Endothelial cell of umbilical vein (primary cell): ENCODE results near the gene CBFA2T3. TPM values are rescaled to one million over a fixed set of nuclear protein-coding genes. Genes with fewer than 3 reads are reported as not detected.

Experiments used
- BruUV-seq: library from RNA; stranded (reverse); fragments of 400-500 nt; replicated peaks from 2 replicates; lab custom pipeline; 2021; lab: Mats Ljungman, UMichigan
- CTCF ChIA-PET: fragments of 300-600, 350-600 bp; sonication (Branson Sonifier 250); formaldehyde crosslinking; loops from one replicate; lab custom pipeline; 2021; ENCODE audit warnings: antibody characterized with exemption, inconsistent platforms; lab: Charles Lee
- POLR2A ChIA-PET: fragments of 300-600, 350-600 bp; sonication (Branson Sonifier 250); formaldehyde crosslinking; loops from one replicate; lab custom pipeline; 2021; ENCODE audit warnings: antibody characterized with exemption, inconsistent platforms; lab: Charles Lee
- DNase-seq: peaks from one replicate; pipeline ENCODE4 v3.0.0-alpha.2; 2011; ENCODE audit warnings: low read depth, low spot score
- FAIRE-seq: peaks from 2 replicates; lab custom pipeline; 2011; peaks lifted over from hg19 to GRCh38; lab: Jason Lieb, UNC
- H2AFZ ChIP-seq: 2 replicates; pipeline ENCODE4 v1.6.0; 2012; ENCODE audit warnings: low read depth, low read length, control low read depth, inconsistent platforms
- H3K27ac ChIP-seq: 2 replicates; pipeline ENCODE4 v1.5.1; 2011; ENCODE audit warnings: low read depth, mild to moderate bottlenecking, control low read depth, low read length, moderate library complexity; ENCODE audit not compliant: insufficient read depth
- H3K27me3 ChIP-seq, 2 experiments: 2 replicates each; pipeline versions ENCODE4 v1.6.0 to v1.6.1; 2011; ENCODE audit warnings: low read length in 2 of 2, mixed read lengths in 1 of 2; ENCODE audit not compliant: control insufficient read depth in 2 of 2, insufficient read depth in 2 of 2
- H3K36me3 ChIP-seq, 2 experiments: 2 replicates in 1 of 2; 3 replicates in 1 of 2; pipeline ENCODE4 v1.5.1; 2011; ENCODE audit warnings: low read length in 2 of 2, mild to moderate bottlenecking in 1 of 2, moderate library complexity in 1 of 2; ENCODE audit not compliant: control insufficient read depth in 2 of 2, insufficient read depth in 2 of 2; ENCODE audit errors: extremely low read depth in 1 of 2
- H3K4me1 ChIP-seq: 3 replicates; pipeline ENCODE4 v1.5.1; 2011; ENCODE audit warnings: mild to moderate bottlenecking, low read length; ENCODE audit not compliant: control insufficient read depth, insufficient read depth; ENCODE audit errors: extremely low read depth
- H3K4me2 ChIP-seq: 2 replicates; pipeline ENCODE4 v1.6.1; 2011; ENCODE audit warnings: low read length, control low read depth, mixed read lengths; ENCODE audit not compliant: insufficient read depth
- H3K4me3 ChIP-seq, 3 experiments: fragments of 200-600 bp in 1 of 3; sonication (generic), shearing (Covaris generic) in 1 of 3; replicated peaks in 1 of 3; 2 replicates each; pipeline ENCODE4 v1.5.1; 2011 to 2016; ENCODE audit warnings: control low read depth in 3 of 3, low read length in 3 of 3, mild to moderate bottlenecking in 2 of 3, inconsistent platforms in 1 of 3, low read depth in 1 of 3, moderate library complexity in 1 of 3; ENCODE audit not compliant: insufficient read depth in 1 of 3
- H3K79me2 ChIP-seq: 2 replicates; pipeline ENCODE4 v1.6.0; 2012; ENCODE audit warnings: low read length, inconsistent platforms; ENCODE audit not compliant: control insufficient read depth, insufficient read depth
- H3K9ac ChIP-seq: replicated peaks from 2 replicates; pipeline ENCODE3; 2011; ENCODE audit warnings: low read length, control low read depth; ENCODE audit not compliant: insufficient read depth; ENCODE audit errors: extremely low read depth
- H3K9me1 ChIP-seq: replicated peaks from 3 replicates; pipeline ENCODE4 v1.6.0; 2011; ENCODE audit warnings: mild to moderate bottlenecking, low read length; ENCODE audit not compliant: control insufficient read depth, insufficient read depth; ENCODE audit errors: extremely low read depth
- H3K9me3 ChIP-seq: replicated peaks from 2 replicates; pipeline ENCODE4 v1.5.1; 2012; ENCODE audit warnings: low read length, inconsistent platforms; ENCODE audit not compliant: control insufficient read depth, insufficient read depth
- H4K20me1 ChIP-seq: replicated peaks from 2 replicates; pipeline ENCODE3; 2011; ENCODE audit warnings: mild to moderate bottlenecking, low read length; ENCODE audit not compliant: control insufficient read depth, insufficient read depth; ENCODE audit errors: extremely low read depth
- CTCF ChIP-seq, 2 donors: IDR thresholded peaks; 1 replicate in 1 of 2; 2 replicates in 1 of 2; pipeline ENCODE4 v1.5.1; 2011; ENCODE audit warnings: low read length in 2 of 2, mild to moderate bottlenecking in 2 of 2, moderate library complexity in 2 of 2, control low read depth in 1 of 2, inconsistent platforms in 1 of 2, low read depth in 1 of 2; ENCODE audit not compliant: insufficient read depth in 1 of 2; ENCODE audit errors: extremely low read depth in 1 of 2
- EZH2 ChIP-seq: IDR thresholded peaks from 2 replicates; pipeline ENCODE4 v1.6.1; 2012; ENCODE audit warnings: borderline replicate concordance, low read depth, mild to moderate bottlenecking, moderate library complexity, low read length, inconsistent platforms; ENCODE audit not compliant: severe bottlenecking
- FOS ChIP-seq: IDR thresholded peaks from 2 replicates; pipeline ENCODE4 v1.6.1; 2011; ENCODE audit warnings: mild to moderate bottlenecking, low read length, moderate library complexity, borderline replicate concordance; ENCODE audit not compliant: insufficient read depth
- GATA2 ChIP-seq: IDR thresholded peaks from 2 replicates; pipeline ENCODE4 v1.7.0; 2011; ENCODE audit warnings: low read depth, mild to moderate bottlenecking, moderate library complexity, mixed read lengths, low read length; ENCODE audit not compliant: insufficient read length, insufficient read depth
- JUN ChIP-seq: IDR thresholded peaks from 2 replicates; pipeline ENCODE4 v1.6.1; 2011; ENCODE audit warnings: borderline replicate concordance, low read depth; ENCODE audit not compliant: insufficient read length, insufficient read depth
- MAX ChIP-seq: IDR thresholded peaks from 2 replicates; pipeline ENCODE4 v1.6.1; 2011; ENCODE audit not compliant: insufficient read depth, insufficient read length
- MYC ChIP-seq: IDR thresholded peaks from one replicate; pipeline ENCODE4 v1.6.1; 2011; ENCODE audit warnings: mild to moderate bottlenecking, low read depth, low read length
- POLR2A ChIP-seq: IDR thresholded peaks from 2 replicates; pipeline ENCODE4 v1.6.1; 2012; ENCODE audit warnings: low read depth, mild to moderate bottlenecking, control low read depth, low read length
- POLR2AphosphoS5 ChIP-seq: IDR thresholded peaks from 2 replicates; pipeline ENCODE4 v1.6.1; 2012; ENCODE audit warnings: low read depth, mild to moderate bottlenecking, control low read depth, low read length, moderate library complexity; ENCODE audit not compliant: insufficient read depth
- dilution Hi-C: fragments of 300-500 bp; cut with MboI; formaldehyde crosslinking; loops from one replicate; pipeline ENCODE4 v1.15.0; 2019; ENCODE audit warnings: low sequenced_read_pairs; ENCODE audit not compliant: extremely low pct_ligation_motif_present
- intact Hi-C: fragments of 100-400 bp; cut with micrococcal nuclease; formaldehyde crosslinking; loops from one replicate; pipeline ENCODE4 v1.10.0; 2022
- polyA plus RNA-seq, 4 experiments: library from polyadenylated mRNA; depleted of rRNA in 3 of 4; stranded (reverse) in 3 of 4; unstranded in 1 of 4; fragments of >200 nt; gene quantifications; 2 replicates each; pipeline versions ENCODE4 v1.2.1 to v1.2.3, GENCODE V29; 2011 to 2012; ENCODE audit warnings: missing spikeins in 1 of 4
- total RNA-seq: library from RNA; stranded (reverse); gene quantifications from 2 replicates; pipeline ENCODE4 v1.2.3, GENCODE V29; 2021

Gene CBFA2T3
- total and polyA plus RNA-seq, 2 donors (not counting 3 experiments of a cell fraction or from before 2014, with no cell fraction given) = not detected

GRCh38 chr16:88877564-88878289, 99.3 kb downstream of the CBFA2T3 start:
- Histone ChIP-seq H3K27ac (no peak overlapping the region), H3K9ac (no peak overlapping the region), H3K27me3 (no peaks in the 10 kb centered on the region), H3K4me2 (no peak overlapping the region), H3K4me1 (no peaks in the 10 kb centered on the region), H3K9me3 (no peaks in the 10 kb centered on the region), H3K9me1 (no peaks in the 10 kb centered on the region), H3K79me2 (no peaks in the 10 kb centered on the region), H3K4me3 (no peak overlapping the region), H3K36me3 (no peaks in the 10 kb centered on the region), H2AFZ (no peak overlapping the region), H4K20me1 (no peaks in the 10 kb centered on the region)
- TF ChIP-seq GATA2 = no peak
- no peak for TF ChIP-seq CTCF (IDR thresholded peaks at IDR 0.05; ENCODE audit: extremely low read depth in 1 of 2, insufficient read depth in 1 of 2, low read depth in 1 of 2, low read length in 2 of 2)
- no peak for TF ChIP-seq POLR2A
- no peak for TF ChIP-seq EZH2
- TF ChIP-seq FOS = no peak
- TF ChIP-seq MAX = no peak
- TF ChIP-seq JUN = no peak
- no peak for TF ChIP-seq POLR2AphosphoS5
- no peak for TF ChIP-seq MYC
- intact Hi-C loops (no loop called here), dilution Hi-C loops (no loop called here)
- no TSS peak for BruUV-seq
- DNase-seq (no peak), FAIRE-seq (no peak)
- CTCF ChIA-PET = no interaction called here
- POLR2A ChIA-PET = no interaction called here
